GM10266 (cell line): ENCODE results near the gene AFTPH.

ENCODE experiments used
- DNase-seq: peaks from one replicate; pipeline ENCODE4 v3.0.0; 2012; ENCODE audit errors: extremely low spot score
- TF ChIP-seq, protein P1 (sequence below): IDR thresholded peaks from 2 replicates; pipeline ENCODE4 v1.5.1; 2012; ENCODE audit warnings: mild to moderate bottlenecking, low read depth; ENCODE audit not compliant: control insufficient read depth, insufficient read depth; ENCODE audit errors: missing control alignments

The AFTPH gene

DNA sequence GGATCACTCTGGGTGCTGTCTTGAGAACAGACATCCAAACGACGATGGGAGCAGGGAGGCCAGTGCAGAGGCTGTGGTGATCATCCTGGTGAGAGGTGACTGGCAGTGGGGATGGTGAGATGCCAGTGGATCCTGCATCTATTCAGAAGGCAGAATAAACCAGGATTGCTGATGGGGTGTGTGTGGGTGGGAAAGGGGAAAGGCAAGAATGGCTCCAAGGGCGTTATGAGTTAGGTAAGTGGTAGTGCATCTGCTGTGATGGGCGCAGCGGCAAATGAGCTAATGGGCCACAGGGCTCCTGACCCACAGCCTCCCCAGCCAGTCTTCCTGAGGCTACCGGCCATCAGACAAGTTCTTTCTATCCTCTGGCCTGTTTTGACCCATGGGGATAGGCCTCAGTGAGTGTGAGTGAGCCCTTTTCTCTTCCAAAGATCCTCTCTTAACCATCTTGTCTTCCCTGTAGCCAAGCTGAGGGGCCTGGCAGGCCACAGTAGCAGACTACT lies 100.0 kb downstream of the AFTPH start:
- no peak for DNase-seq
- TF ChIP-seq, protein P1, sequence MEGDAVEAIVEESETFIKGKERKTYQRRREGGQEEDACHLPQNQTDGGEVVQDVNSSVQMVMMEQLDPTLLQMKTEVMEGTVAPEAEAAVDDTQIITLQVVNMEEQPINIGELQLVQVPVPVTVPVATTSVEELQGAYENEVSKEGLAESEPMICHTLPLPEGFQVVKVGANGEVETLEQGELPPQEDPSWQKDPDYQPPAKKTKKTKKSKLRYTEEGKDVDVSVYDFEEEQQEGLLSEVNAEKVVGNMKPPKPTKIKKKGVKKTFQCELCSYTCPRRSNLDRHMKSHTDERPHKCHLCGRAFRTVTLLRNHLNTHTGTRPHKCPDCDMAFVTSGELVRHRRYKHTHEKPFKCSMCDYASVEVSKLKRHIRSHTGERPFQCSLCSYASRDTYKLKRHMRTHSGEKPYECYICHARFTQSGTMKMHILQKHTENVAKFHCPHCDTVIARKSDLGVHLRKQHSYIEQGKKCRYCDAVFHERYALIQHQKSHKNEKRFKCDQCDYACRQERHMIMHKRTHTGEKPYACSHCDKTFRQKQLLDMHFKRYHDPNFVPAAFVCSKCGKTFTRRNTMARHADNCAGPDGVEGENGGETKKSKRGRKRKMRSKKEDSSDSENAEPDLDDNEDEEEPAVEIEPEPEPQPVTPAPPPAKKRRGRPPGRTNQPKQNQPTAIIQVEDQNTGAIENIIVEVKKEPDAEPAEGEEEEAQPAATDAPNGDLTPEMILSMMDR, result no peak

DNA sequence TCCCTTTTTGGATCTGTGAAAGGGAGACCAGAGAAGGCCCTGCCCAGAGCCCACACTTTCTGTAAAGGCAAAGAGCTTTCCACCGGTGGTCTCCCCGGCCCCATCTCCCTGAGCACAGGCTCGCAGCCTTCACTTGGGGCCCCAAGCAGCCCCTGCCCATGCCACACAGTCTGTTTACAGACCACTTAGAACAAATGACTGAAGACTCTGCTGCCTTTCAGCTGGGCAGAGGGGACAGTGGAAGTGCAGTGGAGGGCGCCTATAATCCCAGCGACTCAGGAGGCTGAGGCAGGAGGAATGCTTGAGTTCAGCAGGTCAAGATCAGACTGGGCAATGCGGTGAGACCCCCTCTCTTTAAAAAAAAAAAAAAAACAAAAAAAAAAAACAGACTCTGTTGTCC lies 100.7 kb downstream of the AFTPH start:
- DNase-seq, result no peak
- TF ChIP-seq, protein P1, result no peak

DNA sequence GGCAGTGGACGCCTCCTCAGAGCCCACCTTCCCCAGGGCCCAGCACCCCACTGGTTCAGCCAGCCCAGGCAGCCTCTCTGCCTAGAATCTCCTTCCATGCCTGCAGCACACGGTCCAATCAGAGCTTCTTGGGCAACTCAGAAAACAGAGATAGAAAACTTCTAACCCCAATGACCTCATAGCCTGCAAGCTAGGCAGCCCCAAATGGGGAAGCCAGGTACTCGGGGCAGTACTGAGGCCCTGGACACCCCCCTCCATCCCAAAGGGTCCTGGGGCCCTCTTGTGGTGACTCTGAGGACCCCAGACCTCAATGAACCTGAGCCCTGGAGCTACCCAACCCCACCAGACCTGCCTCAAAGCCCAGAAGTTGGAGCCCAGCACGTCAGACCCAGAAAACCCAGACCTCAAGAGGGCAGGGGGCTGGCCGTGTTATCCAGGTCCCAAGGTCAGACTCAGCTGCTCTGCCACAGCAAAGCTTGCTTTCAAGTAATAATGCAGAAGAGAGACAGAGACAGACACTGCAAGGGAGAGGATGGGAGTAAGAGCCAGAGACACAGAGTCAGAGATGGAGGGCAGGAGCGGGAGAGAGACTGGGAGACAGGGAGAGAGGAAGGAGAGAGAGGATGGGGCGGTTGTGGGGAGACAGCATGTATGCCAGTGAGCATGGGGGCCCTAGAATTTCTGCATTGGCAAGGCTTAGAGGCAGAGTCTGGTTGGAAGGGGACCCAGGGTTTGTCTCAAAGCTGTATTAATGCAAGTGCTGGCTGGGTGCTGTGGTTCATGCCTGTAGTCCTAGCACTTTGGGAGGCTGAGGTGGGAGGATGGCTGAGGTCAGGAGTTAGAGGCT lies 101.4 kb downstream of the AFTPH start:
- DNase-seq, result no peak
- TF ChIP-seq, protein P1, result peak; percentile 28

DNA sequence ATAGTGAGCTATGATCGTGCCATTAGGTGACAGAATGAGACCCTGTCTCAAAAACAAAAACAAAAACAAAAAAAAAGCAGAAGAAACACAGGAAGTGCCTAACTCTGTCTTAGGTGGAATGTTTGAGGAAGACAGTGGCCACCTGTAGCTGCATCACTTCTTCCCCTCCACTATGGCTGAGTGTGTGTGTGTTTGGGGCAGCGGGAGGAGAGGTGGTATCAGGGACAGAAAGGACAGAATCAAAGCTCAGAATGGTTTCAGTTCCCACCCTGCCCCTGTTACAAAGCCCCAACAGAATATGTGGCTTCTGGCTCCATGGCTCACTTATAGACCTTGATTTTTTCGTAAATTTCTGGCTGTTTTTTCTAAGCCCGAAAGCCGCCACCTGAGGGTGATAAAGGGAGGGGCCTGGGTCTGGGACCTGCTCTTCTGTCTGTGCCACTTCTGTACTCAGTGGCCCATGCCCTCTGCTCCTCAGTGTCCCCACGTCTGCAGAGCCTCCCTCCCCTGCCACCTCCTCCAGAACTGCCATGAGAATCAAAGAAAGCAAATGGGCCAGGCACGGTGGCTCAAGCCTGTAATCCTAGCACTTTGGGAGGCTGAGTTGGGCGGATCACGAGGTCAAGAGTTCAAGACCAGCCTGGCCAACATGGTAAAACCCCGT lies 102.2 kb downstream of the AFTPH start:
- no peak for DNase-seq
- TF ChIP-seq, protein P1, result no peak

DNA sequence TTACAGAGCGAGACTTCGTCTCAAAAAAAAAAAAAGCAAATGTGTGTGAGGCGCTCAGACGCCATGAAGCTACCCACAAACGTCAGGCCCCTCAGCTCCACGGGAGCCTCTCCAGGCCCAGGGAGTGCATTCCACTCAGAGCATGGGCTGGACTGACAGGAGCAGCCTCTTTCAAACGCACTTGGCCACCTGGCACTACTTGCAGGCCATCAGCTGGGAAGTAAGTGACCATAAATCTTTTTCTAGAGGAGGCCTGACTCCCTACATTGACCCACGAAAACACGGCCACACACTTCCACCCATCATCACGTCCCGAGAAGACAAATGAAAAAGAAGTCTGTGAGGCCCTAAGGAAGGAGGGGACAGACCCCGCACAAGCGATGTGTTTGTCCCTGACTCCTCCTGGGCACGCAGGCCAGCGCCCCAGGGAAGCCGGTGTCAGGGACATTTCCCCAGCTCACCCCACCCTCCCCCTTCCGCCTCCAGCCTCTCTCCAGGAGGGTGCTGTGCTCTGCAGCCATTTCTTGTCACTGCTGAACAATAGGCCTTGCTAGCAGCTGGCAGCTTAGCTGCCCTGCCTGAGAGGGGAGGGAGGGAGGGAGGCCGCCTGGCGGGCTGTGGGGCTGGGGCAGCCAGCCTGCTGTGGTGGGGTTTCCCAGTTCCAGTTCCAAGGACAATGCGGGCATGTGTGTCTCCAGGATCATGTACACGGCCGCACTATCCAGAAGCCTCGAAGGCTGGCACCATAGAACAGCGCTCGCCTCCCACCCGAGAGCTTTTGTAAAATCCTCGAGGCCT lies 103.0 kb downstream of the AFTPH start:
- no peak for DNase-seq
- TF ChIP-seq, protein P1, result no peak

DNA sequence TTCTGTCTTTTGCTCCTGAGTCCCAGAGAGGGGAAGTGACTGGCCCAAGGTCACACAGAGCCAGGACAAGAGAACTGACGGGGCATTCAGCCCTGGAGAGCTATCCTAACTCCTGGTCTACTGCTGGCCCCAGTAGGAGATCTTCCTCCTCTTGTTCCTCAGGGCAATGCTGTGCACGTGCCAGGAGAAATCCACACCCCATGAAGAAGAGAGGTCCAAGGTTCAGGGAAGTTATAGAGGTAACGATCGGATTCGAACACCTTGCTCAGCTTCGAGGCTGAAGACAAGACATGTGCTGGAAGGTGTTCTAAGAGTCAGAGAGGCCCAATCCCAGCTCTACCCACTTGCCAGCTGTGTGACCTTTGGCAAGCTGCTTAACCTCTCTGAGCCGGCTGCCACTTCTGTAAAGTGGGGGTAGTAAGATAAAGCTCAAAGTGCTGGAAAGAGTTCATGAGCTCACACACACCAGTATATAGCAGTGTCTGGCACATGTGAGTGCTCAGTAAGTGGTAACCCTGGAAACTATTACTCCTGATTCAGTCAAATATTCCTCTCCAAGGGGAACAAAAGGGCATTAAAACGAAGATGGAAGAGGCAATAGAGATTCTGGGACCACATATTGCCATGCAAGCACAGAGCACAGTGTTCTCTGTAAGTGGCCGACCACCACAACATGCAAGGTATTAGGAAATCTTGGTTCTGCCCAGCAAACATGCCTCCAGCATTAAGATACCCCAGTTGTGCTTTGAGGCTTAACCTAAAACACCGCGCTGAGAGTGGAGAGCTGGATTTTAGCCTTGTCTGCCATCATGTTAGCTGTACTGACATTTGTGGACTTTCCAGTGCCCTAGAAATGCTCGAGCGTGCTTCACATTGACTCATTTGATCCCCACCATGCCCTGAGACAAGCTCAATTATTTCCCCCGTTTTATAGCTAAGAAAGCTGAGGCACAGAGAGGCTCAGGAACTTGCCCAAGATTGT lies 104.0 kb downstream of the AFTPH start:
- no peak for DNase-seq
- TF ChIP-seq, protein P1, result no peak
